KBM-7 (cell line): Measurements from ENCODE around the gene CDK14.
"Not testable (repeated sequence)": the region's sequence is repeated elsewhere in the genome, so short reads cannot be mapped to it uniquely, and the experiment has no call there.

ENCODE experiments used
- DNase-seq: peaks from one replicate; pipeline ENCODE4 v3.0.0-alpha.2; 2015
- in situ Hi-C: fragments of 300-500 bp; cut with MboI; formaldehyde crosslinking; loops from 2 replicates; pipeline ENCODE4 v1.14.3; 2020; ENCODE audit warnings: low sequenced_read_pairs, low pct_unique_long_range_greater_than_20kb, mixed read lengths

CDK14 gene

DNA sequence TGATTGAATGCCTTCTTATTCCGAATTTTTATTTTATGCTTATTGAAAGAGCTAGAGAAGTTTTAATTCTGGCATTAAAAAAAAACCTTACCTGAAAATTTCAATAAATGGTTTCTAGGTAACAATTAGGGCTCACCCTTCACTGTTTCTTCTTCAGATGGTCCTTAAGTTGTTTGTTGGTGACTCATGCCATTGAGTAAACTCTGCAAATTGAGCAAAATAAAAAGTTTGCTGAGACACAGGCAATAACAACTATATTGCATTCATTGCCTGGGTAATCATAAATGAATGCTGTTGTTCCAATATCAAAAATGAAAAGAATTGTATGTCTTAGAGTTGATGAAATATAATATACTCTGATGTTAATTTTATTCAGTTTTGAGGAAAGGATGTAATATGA lies 300.3 kb downstream of the CDK14 start:
- in situ Hi-C loops: no loop called here
- no peak for DNase-seq

DNA sequence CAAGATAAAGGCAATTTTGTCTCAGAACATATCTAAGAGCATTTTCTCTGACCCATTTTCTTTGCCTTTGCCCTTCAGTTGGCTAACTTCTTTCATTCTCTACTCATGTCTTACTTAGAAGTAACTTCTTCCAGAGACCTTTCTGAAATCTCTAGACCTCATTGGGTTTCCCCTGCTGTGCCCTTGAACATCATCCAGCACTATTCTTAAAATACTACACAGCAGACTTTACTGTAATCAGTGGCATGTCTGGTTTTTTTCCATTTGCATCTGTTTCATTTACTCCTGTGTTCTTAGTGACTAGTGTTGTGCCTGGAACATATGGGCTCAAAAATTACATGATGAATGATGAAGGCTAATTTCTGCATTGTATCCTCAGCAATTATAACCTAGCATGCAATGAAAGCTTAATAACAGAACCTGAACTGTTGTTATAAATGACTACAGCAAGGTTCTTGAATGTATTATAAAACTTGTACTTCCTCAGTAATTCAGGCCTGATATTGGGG lies 301.9 kb downstream of the CDK14 start:
- DNase-seq: no peak
- in situ Hi-C loops: no loop called here

DNA sequence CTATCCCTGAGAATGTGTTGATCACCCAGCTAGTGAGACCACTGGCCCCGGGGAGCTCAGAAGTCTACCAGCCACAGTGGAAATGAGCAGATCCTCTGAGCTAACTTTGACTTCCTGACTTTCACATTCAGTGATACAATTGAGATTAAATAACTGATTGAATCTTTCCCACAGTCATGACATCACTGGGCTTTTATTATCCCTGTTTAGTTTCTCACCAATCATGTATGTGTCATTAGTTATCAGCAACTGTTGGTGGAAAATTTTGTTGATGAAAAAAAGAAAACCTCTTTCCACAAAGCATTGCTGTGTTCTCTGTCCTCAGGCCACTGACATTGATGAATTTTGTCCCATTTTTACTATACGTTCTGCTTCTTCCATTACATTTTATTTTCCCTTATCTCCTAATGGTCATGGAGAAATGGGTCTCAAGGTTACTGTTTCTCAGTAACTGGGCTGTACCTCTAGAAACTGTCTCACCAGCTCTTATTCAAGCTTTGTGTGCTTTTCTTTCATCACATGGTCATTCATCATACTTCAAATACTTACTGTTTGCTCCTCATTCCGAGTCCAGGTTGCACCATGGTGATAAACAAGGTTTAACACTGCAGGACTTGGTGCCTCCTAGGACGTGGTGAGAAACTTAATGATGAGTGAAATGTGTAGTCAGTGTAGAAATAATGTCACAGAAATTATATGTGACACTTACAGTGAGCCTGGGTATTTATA lies 304.7 kb downstream of the CDK14 start:
- in situ Hi-C loops: no loop called here
- DNase-seq: no peak

DNA sequence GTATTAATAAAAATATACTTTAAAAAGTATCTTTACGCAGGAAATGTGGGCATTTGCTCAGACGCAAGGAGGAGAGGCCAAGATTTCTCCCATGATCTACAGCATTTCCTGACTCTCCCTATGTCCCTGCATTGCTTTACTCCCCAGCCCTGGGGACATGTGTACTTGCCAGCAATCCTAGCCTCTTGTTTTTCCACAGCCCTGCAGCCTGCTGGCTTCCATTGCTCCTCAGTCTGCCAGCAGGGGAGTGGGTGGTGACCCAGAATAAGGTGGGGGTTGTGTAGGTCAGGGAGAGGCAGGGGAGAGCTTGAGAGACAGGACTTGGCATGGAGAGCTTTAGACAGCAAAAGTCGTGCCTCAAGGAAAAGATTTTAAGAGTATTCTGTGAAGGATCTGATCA lies 307.7 kb downstream of the CDK14 start:
- in situ Hi-C loops: no loop called here
- no peak for DNase-seq

DNA sequence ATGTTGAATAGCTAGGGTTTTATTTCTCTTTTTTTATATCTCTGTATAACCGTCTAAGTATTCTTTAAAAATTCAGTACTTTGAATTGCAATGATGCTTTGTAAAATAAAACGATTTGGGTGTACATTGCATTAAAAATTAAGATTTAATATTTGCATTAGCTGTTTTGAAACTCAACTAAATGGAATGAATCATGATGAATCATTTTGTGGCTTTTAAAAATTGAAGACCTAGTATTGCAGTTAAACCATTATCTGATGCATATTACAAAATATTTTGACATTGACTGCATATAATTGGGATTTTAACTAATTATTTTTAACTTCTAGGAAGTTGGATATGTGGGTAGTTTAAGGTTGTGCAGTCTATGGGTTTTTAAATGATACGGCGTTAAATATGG lies 314.0 kb downstream of the CDK14 start:
- in situ Hi-C loops: no loop called here
- no peak for DNase-seq

DNA sequence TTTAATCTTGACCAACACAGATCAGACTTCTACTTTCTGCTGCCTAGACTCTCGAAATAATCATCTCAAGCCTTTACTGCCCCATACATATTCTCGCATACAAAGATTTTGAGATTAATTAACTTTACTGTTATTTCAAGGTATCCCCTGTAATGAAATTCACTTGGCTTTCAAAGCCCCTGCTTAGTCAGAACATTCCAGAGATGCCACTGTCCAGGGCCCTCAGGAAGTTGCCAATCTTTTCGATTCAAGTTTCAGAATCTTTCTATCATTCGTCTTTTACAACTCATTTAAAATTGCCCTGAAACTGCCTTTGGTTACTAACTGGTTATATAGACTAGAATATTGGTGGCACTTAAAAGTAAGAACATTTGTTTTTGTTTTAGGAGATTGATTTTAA lies 320.2 kb downstream of the CDK14 start:
- DNase-seq: no peak
- in situ Hi-C loops: no loop called here

DNA sequence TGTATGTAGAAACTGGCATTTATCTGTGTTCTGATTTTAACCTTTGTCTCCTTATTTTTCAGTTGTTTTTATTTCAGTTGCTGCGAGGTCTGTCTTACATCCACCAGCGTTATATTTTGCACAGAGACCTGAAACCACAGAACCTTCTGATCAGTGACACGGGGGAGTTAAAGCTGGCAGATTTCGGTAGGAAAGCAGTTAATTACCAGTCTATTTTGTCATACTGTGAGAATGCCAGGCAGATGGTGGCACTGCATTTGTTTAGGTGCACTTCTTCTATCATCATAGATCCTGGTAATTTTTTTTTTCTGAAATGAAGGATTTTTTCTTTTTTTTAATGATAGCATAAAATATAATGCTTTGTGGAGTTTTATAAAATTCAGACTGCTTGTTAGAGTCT lies 321.4 kb downstream of the CDK14 start:
- in situ Hi-C loops: no loop called here
- DNase-seq: no peak

DNA sequence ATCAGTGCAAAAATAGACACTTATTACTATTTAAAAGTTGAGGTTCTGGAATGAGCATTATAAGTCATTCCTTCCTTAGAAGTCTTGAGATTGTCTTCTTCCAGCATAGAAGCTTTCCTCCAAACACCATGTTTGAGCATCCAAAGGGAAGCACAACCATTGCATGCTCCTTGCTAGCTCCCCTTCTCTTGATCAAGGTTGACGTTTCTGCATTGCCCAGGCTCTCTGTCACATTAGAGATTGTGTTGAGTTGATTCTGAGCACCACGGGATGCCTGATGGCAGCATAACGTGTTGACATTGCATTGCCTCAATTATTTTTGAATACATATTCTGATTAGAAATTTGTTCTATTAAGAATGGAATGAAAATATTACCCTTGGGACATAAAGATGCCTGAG lies 322.2 kb downstream of the CDK14 start:
- in situ Hi-C loops: no loop called here
- DNase-seq: no peak

DNA sequence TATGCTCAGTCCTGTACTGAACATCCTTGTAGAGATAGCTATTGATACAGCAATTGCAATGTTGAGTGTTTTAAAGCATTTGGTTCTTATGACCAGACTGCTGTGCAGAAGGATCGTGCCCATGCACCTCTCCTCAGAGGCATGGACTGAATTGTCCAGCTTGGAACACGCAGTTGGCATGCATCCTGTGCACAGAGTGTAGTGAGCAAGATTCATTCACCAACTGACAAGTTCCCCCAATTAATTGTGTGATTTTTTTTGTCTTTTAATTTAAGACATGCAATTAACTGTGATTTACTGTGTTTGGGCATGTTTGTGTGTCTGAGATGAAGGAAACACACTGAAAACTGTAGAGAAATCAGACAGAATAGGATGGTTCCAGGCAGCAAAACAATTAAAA lies 323.7 kb downstream of the CDK14 start:
- in situ Hi-C loops: no loop called here

DNA sequence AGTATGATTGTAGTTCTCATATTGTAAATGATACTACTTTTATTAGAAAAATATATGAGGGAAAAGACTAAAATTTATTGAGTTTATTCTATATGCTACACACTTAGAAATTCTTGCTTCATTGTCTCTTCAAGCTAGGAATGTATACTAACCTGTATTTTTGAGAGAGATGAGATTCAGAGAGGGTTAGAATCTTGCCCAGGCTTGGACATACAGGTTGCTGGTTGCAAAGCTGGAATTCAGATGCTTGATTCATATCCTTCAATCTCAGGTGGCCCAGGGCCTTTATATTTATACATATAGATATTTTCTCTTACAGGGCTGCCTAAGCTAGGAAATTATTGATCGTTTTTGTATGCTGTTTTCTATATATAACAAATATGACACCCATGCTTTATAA lies 324.2 kb downstream of the CDK14 start:
- in situ Hi-C loops: no loop called here
- no peak for DNase-seq

More for the DNA sequence above, 323.7 kb downstream of the CDK14 start:
- DNase-seq: no peak

DNA sequence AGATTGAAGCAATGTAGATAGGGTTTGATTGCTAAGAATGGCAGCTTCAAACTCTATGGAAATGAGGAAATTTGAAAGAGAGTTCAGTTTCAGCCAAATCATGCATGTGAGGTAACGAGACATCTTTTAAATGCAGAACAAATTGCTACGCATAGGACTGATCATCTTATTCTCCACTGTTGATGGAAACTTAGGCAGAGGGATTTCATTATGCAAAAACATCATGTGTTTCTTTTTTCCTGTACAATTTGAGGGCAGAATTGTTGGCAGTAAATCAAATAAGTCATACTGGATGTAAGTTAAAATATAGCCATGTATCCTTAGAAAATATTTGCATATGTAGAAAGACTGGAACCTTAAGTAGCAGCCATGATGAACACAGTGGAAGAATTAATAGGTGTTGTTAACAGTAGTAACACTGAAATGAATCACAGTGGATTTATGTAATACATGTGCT lies 327.4 kb downstream of the CDK14 start:
- in situ Hi-C loops: no loop called here
- no peak for DNase-seq

DNA sequence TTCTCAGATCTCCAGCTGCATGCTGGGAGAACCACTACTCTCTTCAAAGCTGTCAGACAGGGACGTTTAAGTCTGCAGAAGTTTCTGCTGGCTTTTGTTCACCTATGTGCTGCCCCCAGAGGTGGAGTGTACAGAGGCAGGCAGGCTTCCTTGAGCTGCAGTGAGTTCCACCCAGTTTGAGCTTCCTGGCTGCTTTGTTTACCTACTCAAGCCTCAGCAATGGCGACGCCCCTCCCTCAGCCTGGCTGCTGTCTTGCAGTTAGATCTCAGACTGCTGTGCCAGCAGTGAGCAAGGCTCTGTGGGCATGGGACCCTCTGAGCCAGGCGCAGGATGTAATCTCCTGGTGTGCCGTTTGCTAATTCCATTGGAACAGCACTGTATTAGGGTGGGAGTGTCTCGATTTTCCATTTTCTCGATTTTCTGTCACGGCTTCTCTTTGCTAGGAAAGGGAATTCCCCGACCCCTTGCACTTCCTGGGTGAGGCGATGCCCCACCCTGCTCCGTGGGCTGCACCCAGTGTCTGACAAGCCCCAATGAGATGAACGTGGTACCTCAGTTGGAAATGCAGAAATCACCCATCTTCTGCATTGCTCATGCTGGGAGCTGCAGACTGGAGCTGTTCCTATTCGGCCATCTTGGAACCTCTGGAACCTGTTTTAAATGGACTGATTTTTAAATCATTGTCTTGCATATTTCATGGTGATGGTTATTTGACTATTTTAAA lies 332.7 kb downstream of the CDK14 start:
- in situ Hi-C loops, DNase-seq: not testable (repeated sequence)

DNA sequence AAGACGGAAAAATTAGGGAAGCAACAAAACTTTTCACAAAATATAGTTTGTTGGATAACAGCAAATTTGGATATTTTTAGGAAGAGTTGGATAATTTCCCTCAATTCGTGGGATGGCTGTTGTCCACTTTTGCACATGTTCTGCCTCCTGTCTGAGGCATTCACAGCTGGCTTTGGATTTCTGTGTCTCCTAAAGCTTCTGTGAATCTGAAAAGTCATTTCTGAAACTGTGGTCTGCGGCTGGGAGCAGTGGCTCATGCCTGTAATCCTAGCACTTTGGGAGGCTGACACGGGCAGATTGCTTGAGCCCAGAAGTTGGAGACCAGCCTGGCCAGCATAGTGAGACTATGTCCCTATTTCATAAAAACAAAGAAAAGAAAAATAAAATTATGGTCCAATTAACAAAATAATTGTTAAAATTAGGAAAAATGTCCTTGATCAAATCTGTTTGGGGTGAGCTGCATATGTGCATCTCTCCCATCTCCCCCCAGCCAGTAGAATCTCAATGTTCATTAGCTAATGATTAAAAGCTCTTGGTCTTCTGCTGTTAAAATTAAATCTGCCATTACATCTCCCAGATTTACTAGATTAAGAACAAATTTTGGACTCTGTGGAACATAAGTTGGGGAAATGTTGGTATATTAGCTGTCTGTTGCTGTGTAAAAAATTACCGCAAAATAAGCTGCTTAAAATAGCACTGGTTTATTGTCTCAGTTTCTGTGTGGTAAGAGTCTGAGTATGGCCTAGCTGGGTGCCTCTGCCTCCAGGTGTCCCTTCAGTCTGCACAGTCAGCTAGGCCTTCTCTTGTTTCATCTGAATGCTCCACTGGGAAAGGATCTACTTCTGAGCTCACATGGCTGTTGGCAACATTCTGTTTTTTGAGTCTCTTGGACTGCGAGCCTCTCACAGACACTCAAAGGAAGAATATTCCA lies 336.1 kb downstream of the CDK14 start:
- in situ Hi-C loops: no loop called here
- no peak for DNase-seq

DNA sequence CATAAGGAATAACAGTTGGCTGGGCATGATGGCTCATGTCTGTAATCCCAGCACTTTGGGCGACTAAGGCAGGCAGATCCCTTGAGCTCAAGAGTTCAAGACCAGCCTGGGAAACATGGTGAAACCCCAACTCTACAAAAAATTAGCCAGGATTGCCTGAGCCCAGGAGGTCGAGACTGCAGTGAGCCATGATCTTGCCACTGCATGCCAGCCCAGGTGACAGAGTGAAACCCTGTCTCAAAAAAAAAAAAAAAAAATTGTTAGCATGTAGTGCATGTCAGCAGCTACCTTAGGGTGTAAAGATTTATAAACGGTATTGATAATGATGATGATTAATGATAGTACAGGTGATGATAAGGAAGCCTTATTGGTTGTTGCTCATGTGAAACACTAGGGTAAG lies 336.9 kb downstream of the CDK14 start:
- DNase-seq: no peak
- in situ Hi-C loops: no loop called here

DNA sequence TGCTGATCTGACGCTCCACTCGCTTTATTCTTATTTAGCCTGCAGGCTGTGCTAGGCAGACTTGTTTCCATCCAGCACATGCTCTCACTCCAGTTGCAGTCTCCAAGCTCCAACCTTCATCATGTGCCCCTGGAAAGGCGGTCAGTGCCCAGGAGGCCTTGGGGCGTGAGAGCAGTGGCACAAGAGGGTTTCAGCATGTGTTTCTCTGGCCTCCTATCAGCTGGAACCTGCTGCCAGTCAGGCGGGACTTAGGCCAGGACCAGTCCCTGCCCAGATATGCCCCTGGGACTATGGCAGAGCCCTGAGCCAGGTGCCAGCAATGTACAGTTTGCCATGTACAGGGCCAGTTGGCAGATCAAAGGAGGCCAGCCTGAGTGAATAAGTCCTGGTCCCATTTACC lies 337.9 kb downstream of the CDK14 start:
- DNase-seq: no peak
- in situ Hi-C loops: no loop called here

DNA sequence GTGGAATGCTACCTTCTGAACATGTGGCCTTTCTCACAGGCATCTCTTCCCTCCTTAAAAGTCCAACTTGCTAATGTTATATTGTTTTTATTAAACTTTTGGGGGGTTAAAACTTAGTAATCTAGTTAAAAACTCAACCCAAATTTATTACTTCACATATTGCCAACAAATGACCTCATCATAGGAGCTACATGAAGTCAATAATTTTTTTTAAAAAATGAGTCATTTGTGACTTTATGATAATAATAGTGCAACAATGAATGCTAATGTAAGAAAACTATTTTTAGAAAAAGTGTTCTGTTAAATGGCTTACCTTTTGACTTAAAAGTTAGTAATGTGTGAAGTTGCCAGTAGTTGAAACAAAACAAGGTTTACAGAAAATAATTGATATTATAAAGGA lies 342.2 kb downstream of the CDK14 start:
- in situ Hi-C loops: no loop called here
- DNase-seq: no peak

DNA sequence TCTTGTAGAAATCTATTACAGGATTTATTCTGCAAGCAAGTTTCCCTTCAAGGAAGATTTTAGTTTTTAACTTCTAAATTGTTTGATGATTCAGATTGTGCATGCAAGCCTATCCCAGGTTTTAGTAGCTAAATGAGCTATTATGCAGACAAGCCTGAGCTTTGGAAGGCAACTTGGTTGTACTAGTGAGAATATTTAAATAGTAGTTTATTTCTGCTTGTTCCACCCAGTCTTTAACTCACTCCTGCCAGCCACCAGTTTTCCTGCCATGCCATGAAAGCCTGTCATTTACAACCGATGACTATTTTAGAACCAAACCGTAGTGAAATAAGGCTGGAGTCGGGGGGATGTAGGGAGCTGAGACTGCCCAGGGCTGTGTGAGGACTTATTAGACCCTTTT lies 343.5 kb downstream of the CDK14 start:
- DNase-seq: no peak
- in situ Hi-C loops: no loop called here

DNA sequence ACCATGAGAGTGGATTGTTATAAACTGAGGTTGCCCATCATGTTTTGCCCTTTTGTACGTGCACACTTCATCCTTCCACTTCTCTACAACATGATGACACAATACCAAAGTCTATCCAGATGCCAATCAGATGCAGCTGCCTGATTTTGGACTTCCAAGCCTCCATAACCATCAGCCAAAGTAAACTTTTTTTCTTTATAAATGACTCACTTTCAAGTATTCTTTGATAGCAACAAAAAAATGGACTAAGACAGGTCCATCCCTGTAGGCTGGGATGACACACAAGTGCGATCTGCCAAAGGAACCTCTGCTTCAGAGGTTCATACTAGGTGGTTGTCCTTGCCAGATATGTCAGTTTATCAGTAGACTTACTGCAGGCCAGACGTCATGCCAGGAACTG lies 347.9 kb downstream of the CDK14 start:
- in situ Hi-C loops: no loop called here

DNA sequence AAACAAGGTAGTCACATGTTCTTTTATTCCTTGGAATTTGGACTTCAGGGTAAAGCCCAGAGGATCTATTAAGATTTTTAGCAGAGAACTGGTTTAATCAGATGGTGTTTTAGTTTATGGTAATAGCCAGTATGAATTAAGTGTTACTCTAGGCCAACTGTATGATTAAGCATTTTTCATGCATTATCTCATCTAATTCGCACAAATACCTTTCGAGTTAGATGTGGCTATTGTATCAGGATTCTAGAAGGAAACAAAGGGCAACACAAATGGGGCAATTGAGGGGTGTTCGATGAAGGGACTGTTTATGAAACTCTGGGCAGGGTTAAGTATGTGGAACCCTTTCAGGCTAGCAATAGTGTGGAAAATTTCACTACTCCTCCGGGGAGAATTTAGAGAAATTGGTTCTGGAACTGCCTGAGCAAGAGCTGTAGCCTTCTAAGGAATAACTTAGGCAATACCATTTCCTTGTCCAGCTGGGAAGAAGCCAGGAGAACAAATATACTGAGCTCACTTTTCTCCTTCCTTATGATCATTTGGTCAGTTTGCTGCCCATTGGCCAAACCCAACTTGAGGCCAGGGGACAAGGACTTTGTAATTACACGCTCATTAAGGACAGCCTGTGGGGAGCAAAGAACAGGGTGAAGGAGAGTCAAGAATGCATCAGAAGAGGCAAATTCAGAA lies 349.1 kb downstream of the CDK14 start:
- in situ Hi-C loops: no loop called here
- DNase-seq: no peak

More for the DNA sequence above, 347.9 kb downstream of the CDK14 start:
- DNase-seq: no peak
